Activated B cell treated with CpG ODN at 0.5 μM for 24 hours (primary cell): Measurements from ENCODE around the gene KRT75. TPM values are rescaled to one million over a fixed set of nuclear protein-coding genes. Genes with fewer than 3 reads are reported as not detected.

Source experiments
- ATAC-seq: fragments of 200-7000 bp; cut with Tn5 transposase; one replicate; pipeline ENCODE4 v1.10.0; 2021; ENCODE audit warnings: low read depth, mild to moderate bottlenecking, moderate library complexity
- CTCF ChIA-PET: fragments of 350-600 bp; sonication (Branson Sonifier 250); formaldehyde crosslinking; loops from one replicate; lab custom pipeline; 2021; ENCODE audit warnings: antibody characterized with exemption; lab: Charles Lee
- POLR2A ChIA-PET: fragments of 350-600 bp; sonication (Branson Sonifier 250); formaldehyde crosslinking; loops from one replicate; lab custom pipeline; 2021; ENCODE audit warnings: antibody characterized with exemption; lab: Charles Lee
- DNase-seq: peaks from one replicate; pipeline ENCODE4 v3.0.0; 2022
- H3K27ac Mint-ChIP-seq: one replicate; pipeline ENCODE4 v1.8.0; 2020; ENCODE audit warnings: mixed read lengths
- H3K27me3 Mint-ChIP-seq: one replicate; pipeline ENCODE4 v1.8.0; 2021; ENCODE audit warnings: mixed read lengths
- H3K36me3 Mint-ChIP-seq: one replicate; pipeline ENCODE4 v1.8.0; 2021; ENCODE audit warnings: low read depth, mixed read lengths
- H3K4me1 Mint-ChIP-seq: one replicate; pipeline ENCODE4 v1.8.0; 2021; ENCODE audit warnings: mixed read lengths
- H3K4me3 Mint-ChIP-seq: one replicate; pipeline ENCODE4 v1.8.0; 2020; ENCODE audit warnings: mild to moderate bottlenecking, mixed read lengths
- H3K9me3 Mint-ChIP-seq: one replicate; pipeline ENCODE4 v1.8.0; 2020; ENCODE audit warnings: mixed read lengths
- intact Hi-C: fragments of 100-400 bp; cut with micrococcal nuclease; formaldehyde crosslinking; loops from one replicate; pipeline ENCODE4 v1.15.1; 2024
- total RNA-seq: library from RNA; stranded (reverse); gene quantifications from 2 replicates; pipeline ENCODE4 v1.2.3, GENCODE V29; 2022
- TF ChIP-seq, protein P1 (sequence below): fragments of 200-600 bp; IDR thresholded peaks from one replicate; pipeline ENCODE4 v1.8.0; 2022; ENCODE audit warnings: antibody characterized with exemption, mild to moderate bottlenecking

The KRT75 gene
- total RNA-seq, 1 donor from 2014 or later, result not detected

DNA sequence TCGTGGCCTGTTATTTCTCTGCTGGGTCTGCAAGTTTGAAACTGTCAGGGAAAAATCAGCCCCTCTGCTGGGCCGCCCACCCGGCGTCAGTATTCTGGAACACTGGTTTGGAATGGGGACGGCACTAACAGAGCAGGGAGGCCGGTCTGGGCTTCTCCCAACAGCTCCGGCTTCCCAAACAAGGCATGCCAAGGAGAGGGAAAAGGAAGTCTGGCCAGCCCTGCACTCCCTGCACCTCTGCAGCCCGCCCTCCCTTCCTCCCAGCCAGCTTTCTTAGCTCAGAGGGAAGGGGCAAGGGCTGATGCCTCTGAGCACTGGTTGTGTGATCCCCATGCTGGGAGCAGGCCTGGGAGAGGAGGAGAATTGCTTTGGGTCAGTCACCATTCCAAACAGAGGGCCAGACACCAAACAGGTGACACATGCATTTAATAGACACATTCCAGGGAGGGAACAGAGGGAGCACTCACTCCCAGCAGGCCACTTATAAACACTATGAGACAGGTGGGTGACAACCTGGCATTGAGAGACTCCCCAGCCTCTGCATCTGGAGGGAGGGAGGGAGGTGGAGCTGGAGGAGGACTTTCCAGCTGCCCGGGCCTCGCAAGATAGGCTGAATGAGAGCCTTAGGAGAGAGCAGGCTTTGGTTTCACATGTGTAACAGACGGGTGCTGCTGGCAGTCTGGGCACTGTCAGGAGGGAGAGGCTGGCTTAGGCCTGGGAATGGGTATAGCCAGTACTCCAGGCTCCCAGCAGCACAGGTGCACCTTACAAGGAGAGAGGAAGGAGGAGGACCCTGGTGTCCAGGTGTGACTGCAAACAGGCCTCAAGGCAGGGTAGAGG, 10.3 kb downstream of the KRT75 start:
- Mint-ChIP-seq H3K36me3 (no peaks in the 10 kb centered on the region), H3K4me3 (no peak overlapping the region), H3K27me3 (peaks cover 16% of the 10 kb centered on the region), H3K9me3 (no peaks in the 10 kb centered on the region), H3K4me1 (no peaks in the 10 kb centered on the region), H3K27ac (no peak overlapping the region)
- ATAC-seq (no peak), DNase-seq (no peak)
- POLR2A ChIA-PET, result no interaction called here
- CTCF ChIA-PET, result no interaction called here
- TF ChIP-seq, protein P1, sequence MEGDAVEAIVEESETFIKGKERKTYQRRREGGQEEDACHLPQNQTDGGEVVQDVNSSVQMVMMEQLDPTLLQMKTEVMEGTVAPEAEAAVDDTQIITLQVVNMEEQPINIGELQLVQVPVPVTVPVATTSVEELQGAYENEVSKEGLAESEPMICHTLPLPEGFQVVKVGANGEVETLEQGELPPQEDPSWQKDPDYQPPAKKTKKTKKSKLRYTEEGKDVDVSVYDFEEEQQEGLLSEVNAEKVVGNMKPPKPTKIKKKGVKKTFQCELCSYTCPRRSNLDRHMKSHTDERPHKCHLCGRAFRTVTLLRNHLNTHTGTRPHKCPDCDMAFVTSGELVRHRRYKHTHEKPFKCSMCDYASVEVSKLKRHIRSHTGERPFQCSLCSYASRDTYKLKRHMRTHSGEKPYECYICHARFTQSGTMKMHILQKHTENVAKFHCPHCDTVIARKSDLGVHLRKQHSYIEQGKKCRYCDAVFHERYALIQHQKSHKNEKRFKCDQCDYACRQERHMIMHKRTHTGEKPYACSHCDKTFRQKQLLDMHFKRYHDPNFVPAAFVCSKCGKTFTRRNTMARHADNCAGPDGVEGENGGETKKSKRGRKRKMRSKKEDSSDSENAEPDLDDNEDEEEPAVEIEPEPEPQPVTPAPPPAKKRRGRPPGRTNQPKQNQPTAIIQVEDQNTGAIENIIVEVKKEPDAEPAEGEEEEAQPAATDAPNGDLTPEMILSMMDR, result no peak
- intact Hi-C loops, result no loop called here

DNA sequence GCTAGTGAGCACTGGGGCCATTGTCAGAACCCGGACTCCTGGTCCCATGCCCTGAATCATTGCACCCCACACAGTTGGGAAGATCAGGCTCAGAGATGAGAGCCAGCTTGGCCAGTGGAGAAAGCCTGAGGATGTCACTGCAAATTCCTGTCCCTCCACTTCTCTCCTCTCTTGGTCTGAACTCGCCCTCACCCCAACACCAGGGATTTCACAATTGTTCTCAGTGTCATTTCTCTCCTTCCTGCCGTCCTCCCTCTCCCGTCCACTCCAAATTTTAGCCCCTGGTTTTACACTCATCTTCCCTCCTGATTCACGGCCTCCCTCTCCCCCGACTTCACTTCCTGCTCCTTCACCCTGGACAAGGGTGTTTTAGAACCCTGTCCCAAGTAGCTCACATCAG, 11.1 kb downstream of the KRT75 start:
- TF ChIP-seq, protein P1, result no peak
- CTCF ChIA-PET, result no interaction called here

DNA sequence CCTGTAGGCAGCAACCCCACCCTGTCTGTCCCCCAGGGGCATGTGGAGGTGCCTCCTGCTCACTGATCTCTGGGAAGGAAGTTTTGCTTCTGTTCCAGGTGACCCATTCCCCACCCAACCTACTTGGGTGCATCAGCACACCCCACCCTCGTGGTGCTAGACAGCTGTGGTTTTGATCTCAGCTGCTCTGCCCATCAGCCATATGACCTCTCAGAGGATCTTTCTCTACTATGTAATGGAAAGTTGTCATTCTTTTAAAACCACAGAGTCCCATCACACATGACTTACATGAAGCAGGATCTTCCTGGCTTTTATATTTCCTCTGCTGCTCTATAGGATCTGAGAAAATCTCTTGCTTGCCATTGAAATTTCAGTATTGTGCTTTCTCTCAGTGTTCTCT, 14.5 kb downstream of the KRT75 start:
- DNase-seq (no peak), ATAC-seq (no peak)
- H3K36me3 Mint-ChIP-seq, result no peaks in the 10 kb centered on the region
- POLR2A ChIA-PET, result no interaction called here
- H3K4me3 Mint-ChIP-seq, result no peak overlapping the region
- H3K4me1 Mint-ChIP-seq, result no peaks in the 10 kb centered on the region
- no peaks in the 10 kb centered on the region for H3K9me3 Mint-ChIP-seq
- TF ChIP-seq, protein P1, result no peak
- no peak overlapping the region for H3K27ac Mint-ChIP-seq
- peaks cover 17% of the 10 kb centered on the region for H3K27me3 Mint-ChIP-seq
- CTCF ChIA-PET, result no interaction called here
- intact Hi-C loops, result no loop called here

More for the DNA sequence above, 11.1 kb downstream of the KRT75 start:
- Mint-ChIP-seq H3K27ac (no peak overlapping the region), H3K4me3 (no peak overlapping the region), H3K9me3 (no peaks in the 10 kb centered on the region), H3K27me3 (peaks cover 14% of the 10 kb centered on the region), H3K4me1 (no peaks in the 10 kb centered on the region), H3K36me3 (no peaks in the 10 kb centered on the region)
- intact Hi-C loops, result no loop called here
- DNase-seq (no peak), ATAC-seq (no peak)
- POLR2A ChIA-PET, result no interaction called here

DNA sequence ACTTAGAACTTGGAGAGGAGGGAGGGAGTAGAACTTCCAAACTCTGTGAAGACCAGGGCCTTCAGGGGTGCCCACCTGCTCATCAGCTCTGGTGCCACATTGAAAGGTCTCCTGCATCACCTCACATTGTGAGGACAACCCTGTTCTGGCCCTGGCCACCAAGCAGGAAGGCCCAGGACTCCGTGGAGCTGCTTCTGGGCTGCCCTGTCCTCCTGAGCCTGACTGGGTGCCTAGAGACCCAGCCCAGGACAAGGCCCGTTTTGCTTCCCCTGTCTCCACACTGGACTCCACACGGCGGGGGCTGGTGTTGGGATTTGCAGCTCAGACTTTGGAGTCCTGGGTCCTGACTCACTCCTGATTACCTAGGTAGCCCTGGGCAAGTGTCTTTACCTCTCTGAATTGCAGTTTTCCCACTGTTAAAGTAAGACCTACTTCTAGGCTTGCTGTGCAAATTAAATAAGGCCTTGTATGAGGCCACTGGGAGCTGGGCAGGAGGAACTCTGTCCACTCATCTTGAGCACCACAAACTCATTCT, 15.5 kb downstream of the KRT75 start:
- H3K27me3 Mint-ChIP-seq, result peaks cover 20% of the 10 kb centered on the region
- H3K9me3 Mint-ChIP-seq, result no peaks in the 10 kb centered on the region
- H3K36me3 Mint-ChIP-seq, result no peaks in the 10 kb centered on the region
- TF ChIP-seq, protein P1, result no peak
- no peak overlapping the region for H3K4me3 Mint-ChIP-seq
- no peaks in the 10 kb centered on the region for H3K4me1 Mint-ChIP-seq
- CTCF ChIA-PET, result no interaction called here
- POLR2A ChIA-PET, result no interaction called here
- H3K27ac Mint-ChIP-seq, result no peak overlapping the region
- no peak for ATAC-seq
- intact Hi-C loops, result no loop called here
- DNase-seq, result no peak

DNA sequence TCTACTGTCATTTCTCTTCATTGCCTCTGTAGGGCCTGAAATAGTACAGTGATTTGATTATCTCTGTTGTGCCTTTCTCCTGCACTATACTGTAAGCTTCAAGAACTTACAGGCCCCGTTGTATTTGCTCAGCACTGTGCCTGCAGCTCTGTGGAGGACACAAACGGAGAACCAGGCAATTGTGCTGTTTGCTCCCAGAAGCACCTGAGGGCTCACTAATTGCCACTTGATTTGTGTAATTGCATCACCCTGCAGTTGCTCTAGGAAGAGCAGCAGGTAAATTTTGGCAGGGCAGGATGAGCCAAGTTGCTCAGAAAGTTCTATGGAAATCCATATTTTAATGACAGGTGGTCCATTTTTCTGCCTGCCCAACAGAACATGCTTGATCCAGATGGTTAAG, 16.4 kb downstream of the KRT75 start:
- Mint-ChIP-seq H3K36me3 (no peaks in the 10 kb centered on the region), H3K27me3 (peaks cover 15% of the 10 kb centered on the region), H3K27ac (no peak overlapping the region), H3K4me3 (no peak overlapping the region), H3K9me3 (no peaks in the 10 kb centered on the region), H3K4me1 (no peaks in the 10 kb centered on the region)
- POLR2A ChIA-PET, result no interaction called here
- no peak for ATAC-seq
- TF ChIP-seq, protein P1, result no peak
- intact Hi-C loops, result no loop called here
- CTCF ChIA-PET, result no interaction called here
- DNase-seq, result no peak
